ENCODE data around the gene ABCC9. TPM values are rescaled to one million over a fixed set of nuclear protein-coding genes. Genes with fewer than 3 reads are reported as not detected.

The ABCC9 gene
- total RNA-seq, 6 donors from 2014 or later = 9.4 to 23.4 (median 15.1) TPM

DNA sequence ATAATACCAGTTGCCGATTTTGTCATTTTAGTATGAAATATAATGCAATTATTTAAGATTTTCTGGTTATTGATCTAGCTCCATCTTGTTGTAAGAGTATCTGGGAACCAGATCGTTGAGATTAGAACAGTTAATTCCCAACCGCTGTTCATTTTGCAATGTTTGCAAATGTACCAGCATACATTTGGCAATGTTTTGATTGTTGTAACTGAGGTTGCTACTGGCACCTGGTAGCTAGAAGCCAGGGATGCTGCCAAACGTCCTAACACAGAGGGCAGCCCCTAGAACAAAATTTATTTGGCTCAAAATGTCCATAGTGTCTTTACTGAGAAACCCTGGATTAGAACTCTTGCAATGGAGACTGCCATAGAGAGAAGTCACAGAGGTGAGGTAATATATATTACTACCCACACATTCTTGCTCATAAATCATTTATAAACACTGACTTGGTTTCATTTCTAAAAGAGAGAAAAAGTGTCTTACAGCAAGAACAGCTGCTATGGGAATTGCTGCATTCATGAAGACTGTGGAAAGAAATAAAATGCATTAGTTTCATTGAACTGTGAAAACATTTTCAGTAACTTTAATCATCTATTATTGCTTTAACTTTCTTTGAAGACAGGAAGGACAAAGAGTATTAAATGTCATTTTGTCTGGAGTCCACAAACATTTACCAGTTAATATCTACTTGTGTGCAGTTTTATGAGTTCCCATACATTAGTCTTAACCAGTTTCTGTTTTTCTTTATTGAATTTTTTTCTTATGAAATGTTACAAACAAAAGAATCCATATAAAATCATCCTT lies 46.2 kb downstream of the ABCC9 start:
- no peak for DNase-seq
- Histone ChIP-seq H3K4me3 (no peak overlapping the region), H3K36me3 (no peaks in the 10 kb centered on the region), H3K27me3 (no peaks in the 10 kb centered on the region), H3K9me3 (no peaks in the 10 kb centered on the region), H3K4me1 (peaks cover 0 to 9% (median 0%) of the 10 kb centered on the region in 4 donors), H3K27ac (no peak overlapping the region)
- TF ChIP-seq, protein P1, sequence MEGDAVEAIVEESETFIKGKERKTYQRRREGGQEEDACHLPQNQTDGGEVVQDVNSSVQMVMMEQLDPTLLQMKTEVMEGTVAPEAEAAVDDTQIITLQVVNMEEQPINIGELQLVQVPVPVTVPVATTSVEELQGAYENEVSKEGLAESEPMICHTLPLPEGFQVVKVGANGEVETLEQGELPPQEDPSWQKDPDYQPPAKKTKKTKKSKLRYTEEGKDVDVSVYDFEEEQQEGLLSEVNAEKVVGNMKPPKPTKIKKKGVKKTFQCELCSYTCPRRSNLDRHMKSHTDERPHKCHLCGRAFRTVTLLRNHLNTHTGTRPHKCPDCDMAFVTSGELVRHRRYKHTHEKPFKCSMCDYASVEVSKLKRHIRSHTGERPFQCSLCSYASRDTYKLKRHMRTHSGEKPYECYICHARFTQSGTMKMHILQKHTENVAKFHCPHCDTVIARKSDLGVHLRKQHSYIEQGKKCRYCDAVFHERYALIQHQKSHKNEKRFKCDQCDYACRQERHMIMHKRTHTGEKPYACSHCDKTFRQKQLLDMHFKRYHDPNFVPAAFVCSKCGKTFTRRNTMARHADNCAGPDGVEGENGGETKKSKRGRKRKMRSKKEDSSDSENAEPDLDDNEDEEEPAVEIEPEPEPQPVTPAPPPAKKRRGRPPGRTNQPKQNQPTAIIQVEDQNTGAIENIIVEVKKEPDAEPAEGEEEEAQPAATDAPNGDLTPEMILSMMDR (IDR thresholded peaks at IDR 0.05) = no peak
- TF ChIP-seq POLR2A (IDR thresholded peaks at IDR 0.05) (no peak), EP300 (IDR thresholded peaks at IDR 0.05) (no peak), POLR2AphosphoS5 (IDR thresholded peaks at IDR 0.05) (no peak)
- WGBS, 2 donors = 56 to 66% methylated on average over 4 of the region's 4 CpGs
- ATAC-seq (ENCODE audit: low FRiP score in 2 of 2) = no peak

DNA sequence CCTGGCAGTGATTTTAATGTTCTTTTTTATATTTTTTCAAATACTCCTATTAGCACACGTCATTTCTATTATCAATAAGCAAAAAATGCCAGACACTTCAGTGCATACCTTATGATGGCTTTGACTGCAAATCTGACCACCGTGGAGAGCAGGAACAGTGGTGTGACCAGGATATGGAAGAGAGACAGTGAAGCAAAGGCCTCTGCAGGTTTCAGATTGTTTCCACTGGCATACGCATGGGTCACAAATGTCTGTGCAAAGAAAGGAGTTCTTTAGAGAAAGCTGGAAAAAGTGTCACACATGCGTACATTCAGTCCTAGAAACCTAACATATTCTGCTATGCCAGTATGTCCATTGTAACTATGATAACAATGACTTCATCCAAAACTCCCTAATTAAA lies 47.3 kb downstream of the ABCC9 start:
- no peak overlapping the region for H3K27ac ChIP-seq
- H3K27me3 ChIP-seq = no peaks in the 10 kb centered on the region
- peaks cover 0 to 9% (median 0%) of the 10 kb centered on the region in 4 donors for H3K4me1 ChIP-seq
- no peak overlapping the region for H3K4me3 ChIP-seq
- no peak for ATAC-seq (ENCODE audit: low FRiP score in 2 of 2)
- 92% methylated on average over 4 of the region's 4 CpGs for WGBS, 2 donors
- H3K9me3 ChIP-seq = no peaks in the 10 kb centered on the region
- no peaks in the 10 kb centered on the region for H3K36me3 ChIP-seq
- DNase-seq = no peak
- TF ChIP-seq POLR2AphosphoS5 (IDR thresholded peaks at IDR 0.05) = no peak
- TF ChIP-seq, protein P1 (IDR thresholded peaks at IDR 0.05) = no peak
- TF ChIP-seq POLR2A (IDR thresholded peaks at IDR 0.05) = no peak
- TF ChIP-seq EP300 (IDR thresholded peaks at IDR 0.05) = no peak

DNA sequence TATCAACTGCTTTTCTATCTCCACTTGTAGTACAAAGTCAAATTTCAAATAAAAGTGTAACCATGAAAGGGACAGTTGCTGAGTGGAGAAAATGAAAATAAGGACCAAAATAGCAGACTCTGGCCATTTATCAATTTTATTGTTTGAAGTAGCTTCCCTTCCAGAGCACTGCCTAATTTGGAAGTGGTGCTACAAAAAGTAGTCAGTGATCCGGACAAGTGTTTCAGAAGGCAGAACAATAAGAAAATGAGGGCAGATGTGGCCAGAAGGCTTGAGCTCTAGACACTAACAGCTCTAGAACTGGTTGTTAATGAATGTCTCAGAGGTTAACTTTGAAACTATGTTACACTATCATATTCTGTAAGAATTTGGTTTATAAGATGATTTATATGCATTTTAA lies 48.9 kb downstream of the ABCC9 start:
- Histone ChIP-seq H3K27ac (no peak overlapping the region), H3K27me3 (no peaks in the 10 kb centered on the region), H3K4me3 (no peak overlapping the region), H3K9me3 (no peaks in the 10 kb centered on the region), H3K4me1 (peaks cover 0 to 11% (median 0%) of the 10 kb centered on the region in 4 donors), H3K36me3 (no peaks in the 10 kb centered on the region)
- DNase-seq (no peak), ATAC-seq (ENCODE audit: low FRiP score in 2 of 2) (no peak)
- WGBS, 2 donors = 36 to 37% methylated on average over 1 of the region's 1 CpG
- TF ChIP-seq, protein P1 (IDR thresholded peaks at IDR 0.05) = no peak
- TF ChIP-seq EP300 (IDR thresholded peaks at IDR 0.05) (no peak), POLR2A (IDR thresholded peaks at IDR 0.05) (no peak), POLR2AphosphoS5 (IDR thresholded peaks at IDR 0.05) (no peak)

DNA sequence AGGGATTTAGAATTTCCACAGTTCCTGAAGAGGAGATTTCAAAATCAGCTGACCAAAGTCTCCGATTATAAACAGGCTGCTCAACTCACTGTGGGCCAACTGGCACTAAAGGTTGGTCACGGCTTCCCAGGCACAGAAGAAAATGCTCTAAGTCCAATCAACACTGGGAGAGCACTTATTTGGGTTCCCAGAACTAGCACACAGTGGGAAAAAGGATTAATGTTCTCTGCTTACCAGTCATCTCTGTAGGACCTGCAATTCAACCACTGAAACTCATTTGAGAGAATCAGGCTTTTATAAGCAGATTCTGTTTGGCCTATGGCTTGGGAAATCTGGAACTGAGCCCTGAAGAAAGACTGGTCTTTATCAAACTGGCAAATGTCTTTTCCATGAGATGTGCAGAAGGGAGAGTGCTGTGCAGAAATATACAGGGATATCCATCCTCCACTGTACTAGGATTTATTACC lies 49.4 kb downstream of the ABCC9 start:
- Histone ChIP-seq H3K27ac (peak overlapping the region in 1 of 4 donors; percentile 5), H3K9me3 (no peaks in the 10 kb centered on the region), H3K4me1 (peaks cover 0 to 11% (median 0%) of the 10 kb centered on the region in 4 donors), H3K36me3 (no peaks in the 10 kb centered on the region), H3K27me3 (no peaks in the 10 kb centered on the region), H3K4me3 (no peak overlapping the region)
- TF ChIP-seq, protein P1 (IDR thresholded peaks at IDR 0.05) = no peak
- no peak for TF ChIP-seq EP300 (IDR thresholded peaks at IDR 0.05)
- no peak for TF ChIP-seq POLR2A (IDR thresholded peaks at IDR 0.05)
- no peak for TF ChIP-seq POLR2AphosphoS5 (IDR thresholded peaks at IDR 0.05)
- WGBS, 2 donors = 52 to 73% methylated on average over 2 of the region's 2 CpGs
- DNase-seq (peak in 1 of 2 donors; percentile 24), ATAC-seq (ENCODE audit: low FRiP score in 2 of 2) (peak in 1 of 2 donors; percentile 48)
